ENCODE measurements around the gene RPP38. TPM values are rescaled to one million over a fixed set of nuclear protein-coding genes. Genes with fewer than 3 reads are reported as not detected.

The RPP38 gene
- total RNA-seq, 2 experiments from 2014 or later, result 12.9 to 14.9 TPM

GRCh38 chr10:15152556-15152955 lies 55.4 kb downstream of the RPP38 start:
- DNase-seq (no peak), ATAC-seq (ENCODE audit: poor library complexity) (no peak)
- POLR2A ChIA-PET, result interaction anchor here (0.9 to 1.1 kb wide), 2 partner anchors 13 to 15 kb away, joined by 3 read pairs; partner anchors contain the start of gene NMT2
- Mint-ChIP-seq H3K4me1 (ENCODE audit: low read depth) (peaks cover 30% of the 10 kb centered on the region), H3K4me3 (no peak overlapping the region), H3K27ac (no peak overlapping the region), H3K27me3 (no peaks in the 10 kb centered on the region), H3K9me3 (peaks cover 2% of the 10 kb centered on the region), H3K36me3 (ENCODE audit: low read depth) (peaks cover 21% of the 10 kb centered on the region)
- Histone ChIP-seq H3K27ac (ENCODE audit: low read depth in 1 of 2, low read length in 2 of 2) (no peak overlapping the region), H3K27me3 (ENCODE audit: control insufficient read depth in 1 of 2, insufficient read depth in 2 of 2, low read length in 2 of 2) (no peaks in the 10 kb centered on the region), H3K4me1 (ENCODE audit: insufficient read depth, low read length) (peaks cover 22% of the 10 kb centered on the region), H3K9me3 (ENCODE audit: control insufficient read depth in 1 of 2, insufficient read depth in 1 of 2, low read length in 2 of 2) (no peaks in the 10 kb centered on the region), H3K36me3 (ENCODE audit: insufficient read depth, low read length) (peaks cover 29% of the 10 kb centered on the region), H3K4me3 (ENCODE audit: low read length) (no peak overlapping the region)
- CTCF ChIA-PET, result no interaction called here
- intact Hi-C loops (cut with DNase I, micrococcal nuclease), result no loop called here
- no peak for TF ChIP-seq CTCF (IDR thresholded peaks at IDR 0.05)

Other genes starting within 250 kb of the RPP38 start
- 1 to 10 TPM; 3.4 to 3.5 TPM for gene SUV39H2, start 218.5 kb upstream of the RPP38 start, total RNA-seq
- gene DCLRE1C, start 143.3 kb upstream of the RPP38 start, total RNA-seq, result 10 to 100 TPM; 11.0 to 15.4 TPM
- gene MEIG1, start 138.0 kb upstream of the RPP38 start, total RNA-seq, result not detected
- gene OLAH, start 53.4 kb upstream of the RPP38 start, total RNA-seq, result under 1 TPM; 0.22 to 0.34 TPM
- under 1 TPM; 0.19 to 0.47 TPM for gene ACBD7, start 8.6 kb upstream of the RPP38 start, total RNA-seq
- 10 to 100 TPM; 23.4 to 28.1 TPM for gene NMT2, start 71.3 kb downstream of the RPP38 start, total RNA-seq